H9 (cell line): Measurements from ENCODE around the gene MGST2. TPM values are rescaled to one million over a fixed set of nuclear protein-coding genes. Genes with fewer than 3 reads are reported as not detected.

ENCODE experiments used
- DNase-seq: peaks from one replicate; pipeline ENCODE4 v3.0.0-alpha.2; 2017
- H2AFZ ChIP-seq: one replicate; pipeline ENCODE4 v1.6.1; 2013; ENCODE audit warnings: mild to moderate bottlenecking, low read length, control low read depth, moderate library complexity
- H2AK5ac ChIP-seq: 2 replicates; pipeline ENCODE4 v1.6.1; 2013; ENCODE audit warnings: low read length, control low read depth, mixed read lengths; ENCODE audit not compliant: insufficient read length
- H2BK120ac ChIP-seq: one replicate; pipeline ENCODE4 v1.6.1; 2013; ENCODE audit warnings: low read depth, mild to moderate bottlenecking, low read length, control low read depth, inconsistent platforms; ENCODE audit not compliant: poor library complexity, severe bottlenecking
- H2BK12ac ChIP-seq: 2 replicates; pipeline ENCODE4 v1.6.1; 2013; ENCODE audit warnings: low read length, control low read depth, mixed read lengths, low read depth; ENCODE audit not compliant: insufficient read length
- H2BK15ac ChIP-seq: 2 replicates; pipeline ENCODE4 v1.6.1; 2013; ENCODE audit warnings: low read depth, low read length, control low read depth
- H2BK20ac ChIP-seq: one replicate; pipeline ENCODE4 v1.6.1; 2013; ENCODE audit warnings: low read depth, mild to moderate bottlenecking, low read length, control low read depth, inconsistent platforms; ENCODE audit not compliant: poor library complexity, severe bottlenecking
- H2BK5ac ChIP-seq: 2 replicates; pipeline ENCODE4 v1.6.1; 2013; ENCODE audit warnings: low read length, control low read depth, mixed read lengths; ENCODE audit not compliant: insufficient read length
- H3K14ac ChIP-seq: 2 replicates; pipeline ENCODE4 v1.6.1; 2013; ENCODE audit warnings: low read length, control low read depth; ENCODE audit not compliant: insufficient read depth
- H3K18ac ChIP-seq: 2 replicates; pipeline ENCODE4 v1.6.1; 2013; ENCODE audit warnings: low read depth, mild to moderate bottlenecking, mixed read lengths, low read length, control low read depth; ENCODE audit not compliant: insufficient read length
- H3K23ac ChIP-seq: 2 replicates; pipeline ENCODE4 v1.6.1; 2013; ENCODE audit warnings: low read length, control low read depth, mixed read lengths, low read depth; ENCODE audit not compliant: insufficient read length
- H3K23me2 ChIP-seq: 2 replicates; pipeline ENCODE4 v1.6.1; 2013; ENCODE audit warnings: low read depth, mild to moderate bottlenecking, mixed read lengths, low read length, control low read depth; ENCODE audit not compliant: insufficient read length, poor library complexity, severe bottlenecking
- H3K27ac ChIP-seq: 2 replicates; pipeline ENCODE4 v1.5.1; 2013; ENCODE audit warnings: low read length, control low read depth, mixed read lengths, low read depth; ENCODE audit not compliant: insufficient read length
- H3K27me3 ChIP-seq: 2 replicates; pipeline ENCODE4 v1.6.1; 2013; ENCODE audit warnings: low read length, control low read depth, inconsistent platforms; ENCODE audit not compliant: insufficient read depth
- H3K4ac ChIP-seq: 2 replicates; pipeline ENCODE4 v1.6.1; 2013; ENCODE audit warnings: low read depth, mild to moderate bottlenecking, control low read depth, inconsistent platforms, low read length, moderate library complexity
- H3K4me1 ChIP-seq: 2 replicates; pipeline ENCODE4 v1.6.1; 2013; ENCODE audit warnings: low read length, control low read depth, inconsistent platforms; ENCODE audit not compliant: insufficient read depth
- H3K4me2 ChIP-seq: 2 replicates; pipeline ENCODE4 v1.6.1; 2013; ENCODE audit warnings: low read length, control low read depth, mixed read lengths; ENCODE audit not compliant: insufficient read length, insufficient read depth
- H3K56ac ChIP-seq: 2 replicates; pipeline ENCODE4 v1.6.1; 2013; ENCODE audit warnings: low read depth, mild to moderate bottlenecking, mixed read lengths, low read length, control low read depth; ENCODE audit not compliant: insufficient read length
- H3K79me1 ChIP-seq: 2 replicates; pipeline ENCODE4 v1.6.1; 2013; ENCODE audit warnings: low read depth, mild to moderate bottlenecking, moderate library complexity, low read length, control low read depth, inconsistent platforms; ENCODE audit not compliant: insufficient read depth, poor library complexity, severe bottlenecking
- H3K79me2 ChIP-seq: 2 replicates; pipeline ENCODE4 v1.6.1; 2013; ENCODE audit warnings: low read length, control low read depth, inconsistent platforms; ENCODE audit not compliant: insufficient read depth
- H3K9ac ChIP-seq: 2 replicates; pipeline ENCODE4 v1.6.1; 2013; ENCODE audit warnings: low read length, control low read depth, mixed read lengths; ENCODE audit not compliant: insufficient read length; ENCODE audit errors: extremely low read depth
- H3K9me3 ChIP-seq: one replicate; pipeline ENCODE4 v1.6.1; 2013; ENCODE audit warnings: low read depth, low read length, inconsistent platforms; ENCODE audit not compliant: control insufficient read depth
- H3T11ph ChIP-seq: one replicate; pipeline ENCODE4 v1.6.1; 2013; ENCODE audit warnings: mild to moderate bottlenecking, low read length, control low read depth, inconsistent platforms
- H4K20me1 ChIP-seq: one replicate; pipeline ENCODE4 v1.6.1; 2013; ENCODE audit not compliant: control insufficient read depth, insufficient read length, insufficient read depth
- H4K5ac ChIP-seq: 2 replicates; pipeline ENCODE4 v1.6.1; 2013; ENCODE audit warnings: low read depth, mild to moderate bottlenecking, mixed read lengths, low read length, control low read depth; ENCODE audit not compliant: insufficient read length
- H4K8ac ChIP-seq: replicated peaks from 2 replicates; pipeline ENCODE4 v1.6.1; 2013; ENCODE audit warnings: low read length, control low read depth, mixed read lengths, low read depth; ENCODE audit not compliant: insufficient read length
- H4K91ac ChIP-seq: 2 replicates; pipeline ENCODE4 v1.6.1; 2013; ENCODE audit warnings: low read depth, mild to moderate bottlenecking, moderate library complexity, mixed read lengths, low read length, control low read depth; ENCODE audit not compliant: insufficient read length
- H3K27ac Mint-ChIP-seq, 3 experiments: 2 replicates in 2 of 3; 3 replicates in 1 of 3; pipeline ENCODE4 v1.8.0; 2020 to 2021; ENCODE audit warnings: mixed read lengths in 3 of 3, mild to moderate bottlenecking in 1 of 3, moderate library complexity in 1 of 3
- H3K27me3 Mint-ChIP-seq: 2 replicates; pipeline ENCODE4 v1.8.0; 2021; ENCODE audit warnings: low read depth, mild to moderate bottlenecking, moderate library complexity, mixed read lengths
- H3K36me3 Mint-ChIP-seq, 3 experiments: 2 replicates in 2 of 3; 3 replicates in 1 of 3; pipeline ENCODE4 v1.8.0; 2020 to 2021; ENCODE audit warnings: low read depth in 3 of 3, mixed read lengths in 3 of 3; ENCODE audit not compliant: insufficient read depth in 1 of 3
- H3K4me1 Mint-ChIP-seq, 2 experiments: 2 replicates each; pipeline ENCODE4 v1.8.0; 2020; ENCODE audit warnings: mixed read lengths in 2 of 2
- H3K4me3 Mint-ChIP-seq, 2 experiments: 2 replicates in 1 of 2; 3 replicates in 1 of 2; pipeline ENCODE4 v1.8.0; 2020 to 2021; ENCODE audit warnings: mild to moderate bottlenecking in 2 of 2, mixed read lengths in 2 of 2, moderate library complexity in 1 of 2
- H3K9me3 Mint-ChIP-seq, 2 experiments: 2 replicates in 1 of 2; 3 replicates in 1 of 2; pipeline ENCODE4 v1.8.0; 2020; ENCODE audit warnings: mild to moderate bottlenecking in 2 of 2, mixed read lengths in 2 of 2, moderate library complexity in 1 of 2
- total RNA-seq: library from RNA; stranded (reverse); gene quantifications from 2 replicates; pipeline ENCODE4 v1.2.1, GENCODE V29; 2021
- TF ChIP-seq, protein P1 (sequence below): fragments of 200-600 bp; sonication (generic); conservative IDR thresholded peaks from 3 replicates; pipeline ENCODE4 v1.8.0; 2021; ENCODE audit warnings: antibody characterized with exemption, mild to moderate bottlenecking

Gene MGST2
- total RNA-seq, 1 experiment from 2014 or later: 6.4 TPM

GRCh38 chr4:139690419-139690818 lies 24.8 kb downstream of the MGST2 start:
- no peaks in the 10 kb centered on the region for H3K79me1 ChIP-seq
- no peaks in the 10 kb centered on the region for H3K79me2 ChIP-seq
- no peak for DNase-seq
- no peaks in the 10 kb centered on the region for H4K20me1 ChIP-seq
- H2BK5ac ChIP-seq: no peak overlapping the region
- no peaks in the 10 kb centered on the region; a peak in 1 of 5 replicates for H3K9me3 Mint-ChIP-seq
- TF ChIP-seq, protein P1, sequence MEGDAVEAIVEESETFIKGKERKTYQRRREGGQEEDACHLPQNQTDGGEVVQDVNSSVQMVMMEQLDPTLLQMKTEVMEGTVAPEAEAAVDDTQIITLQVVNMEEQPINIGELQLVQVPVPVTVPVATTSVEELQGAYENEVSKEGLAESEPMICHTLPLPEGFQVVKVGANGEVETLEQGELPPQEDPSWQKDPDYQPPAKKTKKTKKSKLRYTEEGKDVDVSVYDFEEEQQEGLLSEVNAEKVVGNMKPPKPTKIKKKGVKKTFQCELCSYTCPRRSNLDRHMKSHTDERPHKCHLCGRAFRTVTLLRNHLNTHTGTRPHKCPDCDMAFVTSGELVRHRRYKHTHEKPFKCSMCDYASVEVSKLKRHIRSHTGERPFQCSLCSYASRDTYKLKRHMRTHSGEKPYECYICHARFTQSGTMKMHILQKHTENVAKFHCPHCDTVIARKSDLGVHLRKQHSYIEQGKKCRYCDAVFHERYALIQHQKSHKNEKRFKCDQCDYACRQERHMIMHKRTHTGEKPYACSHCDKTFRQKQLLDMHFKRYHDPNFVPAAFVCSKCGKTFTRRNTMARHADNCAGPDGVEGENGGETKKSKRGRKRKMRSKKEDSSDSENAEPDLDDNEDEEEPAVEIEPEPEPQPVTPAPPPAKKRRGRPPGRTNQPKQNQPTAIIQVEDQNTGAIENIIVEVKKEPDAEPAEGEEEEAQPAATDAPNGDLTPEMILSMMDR: no peak
- no peak overlapping the region for H2BK120ac ChIP-seq
- H2BK12ac ChIP-seq: no peak overlapping the region
- no peak overlapping the region for H3K4ac ChIP-seq
- H3K18ac ChIP-seq: no peak overlapping the region
- no peak overlapping the region for H3K27ac ChIP-seq
- H3K4me2 ChIP-seq: no peak overlapping the region
- H3K23ac ChIP-seq: no peak overlapping the region
- H3K56ac ChIP-seq: no peak overlapping the region
- H3K14ac ChIP-seq: no peak overlapping the region
- no peak overlapping the region for H2AK5ac ChIP-seq
- H3K4me3 Mint-ChIP-seq: no peak overlapping the region
- no peak overlapping the region for H2BK20ac ChIP-seq
- H4K91ac ChIP-seq: no peak overlapping the region
- H4K5ac ChIP-seq: no peak overlapping the region
- no peak overlapping the region for H2BK15ac ChIP-seq
- H3K9ac ChIP-seq: no peak overlapping the region
- no peaks in the 10 kb centered on the region for H3K23me2 ChIP-seq
- no peaks in the 10 kb centered on the region for H3K4me1 Mint-ChIP-seq
- H3K9me3 ChIP-seq: no peaks in the 10 kb centered on the region
- no peak overlapping the region for H2AFZ ChIP-seq
- H3T11ph ChIP-seq: no peak overlapping the region
- peaks cover 2% of the 10 kb centered on the region; the same call in 1 of the 2 replicates for H3K27me3 Mint-ChIP-seq
- H3K36me3 Mint-ChIP-seq: peaks cover 0 to 2% (median under 1%) of the 10 kb centered on the region in 3 experiments; a peak in 2 of 7 replicates
- H4K8ac ChIP-seq: no peak overlapping the region
- H3K27me3 ChIP-seq: no peaks in the 10 kb centered on the region
- no peaks in the 10 kb centered on the region for H3K4me1 ChIP-seq
- H3K27ac Mint-ChIP-seq: no peak overlapping the region
